H9 (cell line): ENCODE measurements around the gene CASP5. TPM values are rescaled to one million over a fixed set of nuclear protein-coding genes. Genes with fewer than 3 reads are reported as not detected.

ENCODE experiments used
- DNase-seq: peaks from one replicate; pipeline ENCODE4 v3.0.0-alpha.2; 2017
- H2AFZ ChIP-seq: one replicate; pipeline ENCODE4 v1.6.1; 2013; ENCODE audit warnings: mild to moderate bottlenecking, low read length, control low read depth, moderate library complexity
- H2AK5ac ChIP-seq: 2 replicates; pipeline ENCODE4 v1.6.1; 2013; ENCODE audit warnings: low read length, control low read depth, mixed read lengths; ENCODE audit not compliant: insufficient read length
- H2BK120ac ChIP-seq: one replicate; pipeline ENCODE4 v1.6.1; 2013; ENCODE audit warnings: low read depth, mild to moderate bottlenecking, low read length, control low read depth, inconsistent platforms; ENCODE audit not compliant: poor library complexity, severe bottlenecking
- H2BK12ac ChIP-seq: 2 replicates; pipeline ENCODE4 v1.6.1; 2013; ENCODE audit warnings: low read length, control low read depth, mixed read lengths, low read depth; ENCODE audit not compliant: insufficient read length
- H2BK15ac ChIP-seq: 2 replicates; pipeline ENCODE4 v1.6.1; 2013; ENCODE audit warnings: low read depth, low read length, control low read depth
- H2BK20ac ChIP-seq: one replicate; pipeline ENCODE4 v1.6.1; 2013; ENCODE audit warnings: low read depth, mild to moderate bottlenecking, low read length, control low read depth, inconsistent platforms; ENCODE audit not compliant: poor library complexity, severe bottlenecking
- H2BK5ac ChIP-seq: 2 replicates; pipeline ENCODE4 v1.6.1; 2013; ENCODE audit warnings: low read length, control low read depth, mixed read lengths; ENCODE audit not compliant: insufficient read length
- H3K14ac ChIP-seq: 2 replicates; pipeline ENCODE4 v1.6.1; 2013; ENCODE audit warnings: low read length, control low read depth; ENCODE audit not compliant: insufficient read depth
- H3K18ac ChIP-seq: 2 replicates; pipeline ENCODE4 v1.6.1; 2013; ENCODE audit warnings: low read depth, mild to moderate bottlenecking, mixed read lengths, low read length, control low read depth; ENCODE audit not compliant: insufficient read length
- H3K23ac ChIP-seq: 2 replicates; pipeline ENCODE4 v1.6.1; 2013; ENCODE audit warnings: low read length, control low read depth, mixed read lengths, low read depth; ENCODE audit not compliant: insufficient read length
- H3K23me2 ChIP-seq: 2 replicates; pipeline ENCODE4 v1.6.1; 2013; ENCODE audit warnings: low read depth, mild to moderate bottlenecking, mixed read lengths, low read length, control low read depth; ENCODE audit not compliant: insufficient read length, poor library complexity, severe bottlenecking
- H3K27ac ChIP-seq: 2 replicates; pipeline ENCODE4 v1.5.1; 2013; ENCODE audit warnings: low read length, control low read depth, mixed read lengths, low read depth; ENCODE audit not compliant: insufficient read length
- H3K27me3 ChIP-seq: 2 replicates; pipeline ENCODE4 v1.6.1; 2013; ENCODE audit warnings: low read length, control low read depth, inconsistent platforms; ENCODE audit not compliant: insufficient read depth
- H3K4ac ChIP-seq: 2 replicates; pipeline ENCODE4 v1.6.1; 2013; ENCODE audit warnings: low read depth, mild to moderate bottlenecking, control low read depth, inconsistent platforms, low read length, moderate library complexity
- H3K4me1 ChIP-seq: 2 replicates; pipeline ENCODE4 v1.6.1; 2013; ENCODE audit warnings: low read length, control low read depth, inconsistent platforms; ENCODE audit not compliant: insufficient read depth
- H3K4me2 ChIP-seq: 2 replicates; pipeline ENCODE4 v1.6.1; 2013; ENCODE audit warnings: low read length, control low read depth, mixed read lengths; ENCODE audit not compliant: insufficient read length, insufficient read depth
- H3K56ac ChIP-seq: 2 replicates; pipeline ENCODE4 v1.6.1; 2013; ENCODE audit warnings: low read depth, mild to moderate bottlenecking, mixed read lengths, low read length, control low read depth; ENCODE audit not compliant: insufficient read length
- H3K79me1 ChIP-seq: 2 replicates; pipeline ENCODE4 v1.6.1; 2013; ENCODE audit warnings: low read depth, mild to moderate bottlenecking, moderate library complexity, low read length, control low read depth, inconsistent platforms; ENCODE audit not compliant: insufficient read depth, poor library complexity, severe bottlenecking
- H3K79me2 ChIP-seq: 2 replicates; pipeline ENCODE4 v1.6.1; 2013; ENCODE audit warnings: low read length, control low read depth, inconsistent platforms; ENCODE audit not compliant: insufficient read depth
- H3K9ac ChIP-seq: 2 replicates; pipeline ENCODE4 v1.6.1; 2013; ENCODE audit warnings: low read length, control low read depth, mixed read lengths; ENCODE audit not compliant: insufficient read length; ENCODE audit errors: extremely low read depth
- H3K9me3 ChIP-seq: one replicate; pipeline ENCODE4 v1.6.1; 2013; ENCODE audit warnings: low read depth, low read length, inconsistent platforms; ENCODE audit not compliant: control insufficient read depth
- H3T11ph ChIP-seq: one replicate; pipeline ENCODE4 v1.6.1; 2013; ENCODE audit warnings: mild to moderate bottlenecking, low read length, control low read depth, inconsistent platforms
- H4K20me1 ChIP-seq: one replicate; pipeline ENCODE4 v1.6.1; 2013; ENCODE audit not compliant: control insufficient read depth, insufficient read length, insufficient read depth
- H4K5ac ChIP-seq: 2 replicates; pipeline ENCODE4 v1.6.1; 2013; ENCODE audit warnings: low read depth, mild to moderate bottlenecking, mixed read lengths, low read length, control low read depth; ENCODE audit not compliant: insufficient read length
- H4K8ac ChIP-seq: replicated peaks from 2 replicates; pipeline ENCODE4 v1.6.1; 2013; ENCODE audit warnings: low read length, control low read depth, mixed read lengths, low read depth; ENCODE audit not compliant: insufficient read length
- H4K91ac ChIP-seq: 2 replicates; pipeline ENCODE4 v1.6.1; 2013; ENCODE audit warnings: low read depth, mild to moderate bottlenecking, moderate library complexity, mixed read lengths, low read length, control low read depth; ENCODE audit not compliant: insufficient read length
- H3K27ac Mint-ChIP-seq, 3 experiments: 2 replicates in 2 of 3; 3 replicates in 1 of 3; pipeline ENCODE4 v1.8.0; 2020 to 2021; ENCODE audit warnings: mixed read lengths in 3 of 3, mild to moderate bottlenecking in 1 of 3, moderate library complexity in 1 of 3
- H3K27me3 Mint-ChIP-seq: 2 replicates; pipeline ENCODE4 v1.8.0; 2021; ENCODE audit warnings: low read depth, mild to moderate bottlenecking, moderate library complexity, mixed read lengths
- H3K36me3 Mint-ChIP-seq, 3 experiments: 2 replicates in 2 of 3; 3 replicates in 1 of 3; pipeline ENCODE4 v1.8.0; 2020 to 2021; ENCODE audit warnings: low read depth in 3 of 3, mixed read lengths in 3 of 3; ENCODE audit not compliant: insufficient read depth in 1 of 3
- H3K4me1 Mint-ChIP-seq, 2 experiments: 2 replicates each; pipeline ENCODE4 v1.8.0; 2020; ENCODE audit warnings: mixed read lengths in 2 of 2
- H3K4me3 Mint-ChIP-seq, 2 experiments: 2 replicates in 1 of 2; 3 replicates in 1 of 2; pipeline ENCODE4 v1.8.0; 2020 to 2021; ENCODE audit warnings: mild to moderate bottlenecking in 2 of 2, mixed read lengths in 2 of 2, moderate library complexity in 1 of 2
- H3K9me3 Mint-ChIP-seq, 2 experiments: 2 replicates in 1 of 2; 3 replicates in 1 of 2; pipeline ENCODE4 v1.8.0; 2020; ENCODE audit warnings: mild to moderate bottlenecking in 2 of 2, mixed read lengths in 2 of 2, moderate library complexity in 1 of 2
- CTCF ChIP-seq: fragments of 200-600 bp; sonication (generic); conservative IDR thresholded peaks from 3 replicates; pipeline ENCODE4 v1.8.0; 2021; ENCODE audit warnings: antibody characterized with exemption, mild to moderate bottlenecking
- WGBS: extraction: QIAGEN DNeasy Blood & Tissue Kit; methylation state at CpG from one replicate; pipeline ENCODE4 v1.1.7; 2013; ENCODE audit warnings: missing lambda C conversion rate, low lambda C conversion rate, mixed read lengths; ENCODE audit not compliant: insufficient read length; ENCODE audit errors: extremely low coverage; 5-methylcytosine and 5-hydroxymethylcytosine counted together
- total RNA-seq: library from RNA; stranded (reverse); gene quantifications from 2 replicates; pipeline ENCODE4 v1.2.1, GENCODE V29; 2021

The CASP5 gene
- total RNA-seq, 1 experiment from 2014 or later: not detected

GRCh38 chr11:104997288-104997687, 25.7 kb downstream of the CASP5 start:
- no peak overlapping the region for H3K27ac ChIP-seq
- H3K56ac ChIP-seq: no peak overlapping the region
- H3K36me3 Mint-ChIP-seq: peaks cover 0 to 2% (median 0%) of the 10 kb centered on the region in 3 experiments; a peak in 3 of 7 replicates
- DNase-seq: no peak
- H3K27ac Mint-ChIP-seq: no peak overlapping the region
- H3K18ac ChIP-seq: no peak overlapping the region
- H3K9ac ChIP-seq: no peak overlapping the region
- H3T11ph ChIP-seq: no peak overlapping the region
- H3K4me2 ChIP-seq: no peak overlapping the region
- H3K79me2 ChIP-seq: no peaks in the 10 kb centered on the region
- no peaks in the 10 kb centered on the region for H3K9me3 ChIP-seq
- H3K4me3 Mint-ChIP-seq: no peak overlapping the region
- H4K91ac ChIP-seq: no peak overlapping the region
- H3K4me1 Mint-ChIP-seq: no peaks in the 10 kb centered on the region
- H3K4me1 ChIP-seq: no peaks in the 10 kb centered on the region
- no peaks in the 10 kb centered on the region; a peak in 2 of 5 replicates for H3K9me3 Mint-ChIP-seq
- H4K8ac ChIP-seq: no peak overlapping the region
- no peaks in the 10 kb centered on the region for H3K27me3 Mint-ChIP-seq
- no peak overlapping the region for H2BK20ac ChIP-seq
- H3K23me2 ChIP-seq: no peaks in the 10 kb centered on the region
- H2BK120ac ChIP-seq: no peak overlapping the region
- no peak overlapping the region for H2BK12ac ChIP-seq
- no peak overlapping the region for H4K5ac ChIP-seq
- H2BK15ac ChIP-seq: no peak overlapping the region
- no peaks in the 10 kb centered on the region for H3K27me3 ChIP-seq
- no peak overlapping the region for H3K23ac ChIP-seq
- H2AK5ac ChIP-seq: no peak overlapping the region
- no peaks in the 10 kb centered on the region for H3K79me1 ChIP-seq
- no peak overlapping the region for H3K14ac ChIP-seq
- no peak overlapping the region for H3K4ac ChIP-seq
- H2AFZ ChIP-seq: no peak overlapping the region
- no peak for TF ChIP-seq CTCF
- no CpG with 5 or more reads among the region's 6 CpGs for whole genome bisulfite sequencing
- no peak overlapping the region for H2BK5ac ChIP-seq
- H4K20me1 ChIP-seq: no peaks in the 10 kb centered on the region
